Neural crest cell (in vitro differentiated cells): Measurements from ENCODE around the gene NOL4L. TPM values are rescaled to one million over a fixed set of nuclear protein-coding genes. Genes with fewer than 3 reads are reported as not detected.

Experiments
- DNase-seq: peaks from one replicate; pipeline ENCODE4 v3.0.0; 2021; ENCODE audit warnings: low read depth, mixed read lengths, low spot score
- H3K27ac Mint-ChIP-seq: one replicate; pipeline ENCODE4 v1.8.0; 2021; ENCODE audit warnings: mild to moderate bottlenecking, mixed read lengths; ENCODE audit not compliant: unreplicated experiment
- H3K27me3 Mint-ChIP-seq: 2 replicates; pipeline ENCODE4 v1.8.0; 2021; ENCODE audit warnings: low read depth, mild to moderate bottlenecking, mixed read lengths
- H3K36me3 Mint-ChIP-seq: 2 replicates; pipeline ENCODE4 v1.8.0; 2021; ENCODE audit warnings: low read depth, mild to moderate bottlenecking, mixed read lengths
- H3K4me1 Mint-ChIP-seq: 2 replicates; pipeline ENCODE4 v1.8.0; 2021; ENCODE audit warnings: mixed read lengths
- H3K4me3 Mint-ChIP-seq: one replicate; pipeline ENCODE4 v1.8.0; 2021; ENCODE audit warnings: mild to moderate bottlenecking, mixed read lengths
- H3K9me3 Mint-ChIP-seq: 2 replicates; pipeline ENCODE4 v1.8.0; 2021; ENCODE audit warnings: mixed read lengths
- CTCF ChIP-seq: fragments of 200-600 bp; sonication (generic); conservative IDR thresholded peaks from 2 replicates; pipeline ENCODE4 v1.5.0; 2021; ENCODE audit warnings: antibody characterized with exemption, mild to moderate bottlenecking
- total RNA-seq: library from RNA; stranded (reverse); gene quantifications from 2 replicates; pipeline ENCODE4 v1.2.1, GENCODE V29; 2021

The NOL4L gene
- total RNA-seq, 1 donor from 2014 or later: 52.3 TPM

DNA sequence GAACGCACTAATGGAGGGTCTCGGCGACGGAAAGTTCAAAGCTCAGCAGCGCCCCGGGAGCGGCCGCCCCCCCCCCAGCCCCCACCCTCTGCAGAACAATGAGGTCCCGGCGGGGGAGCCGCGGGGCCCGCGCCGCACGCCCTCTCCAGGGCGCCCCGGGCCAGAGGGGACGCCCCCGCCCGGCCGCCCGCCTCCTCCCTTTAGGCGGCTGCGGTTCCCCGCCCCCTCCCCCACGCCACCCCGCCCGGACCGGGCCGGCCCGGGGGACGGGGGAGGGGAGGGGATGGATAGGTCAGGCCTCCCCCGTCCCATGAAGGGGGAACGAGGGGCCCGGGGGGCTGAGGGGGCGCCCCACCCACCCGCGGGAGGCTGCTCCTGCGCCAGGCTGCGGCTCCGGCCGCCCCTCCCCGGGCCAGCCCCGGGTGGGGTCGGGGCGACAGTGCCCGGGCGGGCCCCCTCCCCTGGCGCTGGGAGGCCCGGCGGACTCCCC lies 1.5 kb downstream of the NOL4L start:
- Mint-ChIP-seq H3K4me3 (no peak overlapping the region), H3K27me3 (peaks cover 33% of the 10 kb centered on the region), H3K27ac (no peak overlapping the region), H3K4me1 (peaks cover 32% of the 10 kb centered on the region), H3K9me3 (no peaks in the 10 kb centered on the region), H3K36me3 (no peaks in the 10 kb centered on the region)
- TF ChIP-seq CTCF: no peak
- no peak for DNase-seq

GRCh38 chr20:32582659-32583580 lies 2.2 kb downstream of the NOL4L start:
- TF ChIP-seq CTCF: no peak
- peaks cover 31% of the 10 kb centered on the region for H3K27me3 Mint-ChIP-seq
- peak; percentile 65 for DNase-seq

GRCh38 chr20:32581839-32582658 lies 3.1 kb downstream of the NOL4L start:
- no peak for TF ChIP-seq CTCF
- peaks cover 37% of the 10 kb centered on the region for H3K4me1 Mint-ChIP-seq
- no peak for DNase-seq
- peak overlapping the region; percentile 90 for H3K4me3 Mint-ChIP-seq
- H3K27me3 Mint-ChIP-seq: peaks cover 22% of the 10 kb centered on the region
- peak overlapping the region; percentile 89 for H3K27ac Mint-ChIP-seq
- H3K9me3 Mint-ChIP-seq: no peaks in the 10 kb centered on the region
- no peaks in the 10 kb centered on the region for H3K36me3 Mint-ChIP-seq

More at GRCh38 chr20:32582659-32583580, 2.2 kb downstream of the NOL4L start:
- Mint-ChIP-seq H3K27ac (no peak overlapping the region), H3K9me3 (no peaks in the 10 kb centered on the region), H3K36me3 (no peaks in the 10 kb centered on the region), H3K4me1 (peaks cover 32% of the 10 kb centered on the region), H3K4me3 (peak overlapping the region; percentile 65)

DNA sequence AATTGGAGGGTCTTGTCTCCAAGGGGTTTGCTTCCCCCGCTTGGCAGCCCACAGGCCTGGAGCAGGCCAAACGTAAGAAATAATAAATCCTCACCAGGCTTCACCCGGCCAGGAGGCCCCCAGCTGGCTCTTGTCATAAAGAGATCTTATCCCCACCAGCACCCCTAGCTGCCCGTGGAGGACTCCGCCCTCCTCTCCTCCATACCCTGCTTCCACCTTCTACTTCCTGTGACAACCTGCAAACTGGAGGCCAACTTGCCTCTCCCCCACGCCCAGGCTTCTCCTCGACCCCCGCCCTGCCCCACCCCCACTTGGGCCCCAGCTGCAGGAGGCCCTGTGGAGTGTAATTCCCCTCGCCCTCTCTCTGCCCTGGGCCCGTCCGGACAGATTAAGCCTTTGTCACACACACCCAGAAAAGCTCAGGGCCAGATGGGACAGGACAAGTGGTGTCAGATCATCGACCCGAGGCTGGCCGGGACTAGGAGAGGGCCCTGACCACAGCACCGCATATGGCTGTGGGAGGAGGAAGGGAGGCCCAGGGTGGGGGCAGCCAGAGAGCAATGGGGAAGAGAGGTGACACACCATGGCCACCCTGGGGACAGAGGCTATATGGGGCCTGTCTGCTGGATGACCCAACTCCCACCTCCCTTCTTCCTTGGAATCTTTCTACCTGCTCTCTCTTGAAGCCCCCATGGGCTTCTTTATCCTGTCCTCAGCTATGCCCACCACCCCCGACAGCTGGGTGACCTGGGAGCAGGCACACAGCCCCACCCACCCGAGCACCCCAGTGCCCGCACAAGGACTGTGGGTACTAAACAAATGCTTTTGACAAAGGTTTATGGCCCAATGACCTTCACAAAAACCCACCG lies 3.9 kb downstream of the NOL4L start:
- Mint-ChIP-seq H3K27ac (peak overlapping the region; percentile 89), H3K4me3 (peak overlapping the region; percentile 90), H3K4me1 (peaks cover 41% of the 10 kb centered on the region), H3K36me3 (no peaks in the 10 kb centered on the region), H3K9me3 (no peaks in the 10 kb centered on the region), H3K27me3 (peaks cover 14% of the 10 kb centered on the region)
- DNase-seq: no peak
- TF ChIP-seq CTCF: no peak
